COLO829 (cell line): Measurements from ENCODE around the gene OCSTAMP.

Source experiments
- DNase-seq: peaks from one replicate; pipeline ENCODE4 v3.0.0; 2012; ENCODE audit warnings: low spot score

The OCSTAMP gene

GRCh38 chr20:46552460-46553420 lies 2.3 kb upstream of the OCSTAMP start:
- DNase-seq = no peak

- no peak for DNase-seq
Observed at GRCh38 chr20:46551522-46552381, 1.3 kb upstream of the OCSTAMP start.

GRCh38 chr20:46549188-46549972 lies 1.1 kb downstream of the OCSTAMP start:
- no peak for DNase-seq

- DNase-seq = no peak
Observed at GRCh38 chr20:46548688-46549087, 1.8 kb downstream of the OCSTAMP start.

- DNase-seq = no peak
Observed at GRCh38 chr20:46547995-46548394, 2.5 kb downstream of the OCSTAMP start.

GRCh38 chr20:46546936-46547335 lies 3.5 kb downstream of the OCSTAMP start:
- no peak for DNase-seq

- no peak for DNase-seq
Observed at GRCh38 chr20:46546298-46546697, 4.2 kb downstream of the OCSTAMP start.

- no peak for DNase-seq
Observed at GRCh38 chr20:46545827-46546138, 4.7 kb downstream of the OCSTAMP start.

GRCh38 chr20:46545077-46545826 lies 5.2 kb downstream of the OCSTAMP start:
- DNase-seq = no peak

GRCh38 chr20:46544576-46544975 lies 5.9 kb downstream of the OCSTAMP start:
- DNase-seq = no peak

- no peak for DNase-seq
Observed at GRCh38 chr20:46543959-46544358, 6.5 kb downstream of the OCSTAMP start.

GRCh38 chr20:46543033-46543432 lies 7.4 kb downstream of the OCSTAMP start:
- no peak for DNase-seq

- DNase-seq = no peak
Observed at GRCh38 chr20:46541229-46541935, 9.1 kb downstream of the OCSTAMP start.

GRCh38 chr20:46539113-46539512 lies 11.3 kb downstream of the OCSTAMP start:
- no peak for DNase-seq

- no peak for DNase-seq
Observed at GRCh38 chr20:46530640-46531039, 19.8 kb downstream of the OCSTAMP start.

GRCh38 chr20:46523696-46524328 lies 26.6 kb downstream of the OCSTAMP start:
- peak; percentile 34 for DNase-seq

- DNase-seq = no peak
Observed at GRCh38 chr20:46523108-46523507, 27.3 kb downstream of the OCSTAMP start.

GRCh38 chr20:46520976-46521579 lies 29.4 kb downstream of the OCSTAMP start:
- peak; percentile 87 for DNase-seq

GRCh38 chr20:46520540-46520939 lies 29.9 kb downstream of the OCSTAMP start:
- DNase-seq = no peak
